ENCODE measurements around the gene NDUFA12.
"Not testable (repeated sequence)": the region's sequence is repeated elsewhere in the genome, so short reads cannot be mapped to it uniquely, and the experiment has no call there.

Gene NDUFA12

DNA sequence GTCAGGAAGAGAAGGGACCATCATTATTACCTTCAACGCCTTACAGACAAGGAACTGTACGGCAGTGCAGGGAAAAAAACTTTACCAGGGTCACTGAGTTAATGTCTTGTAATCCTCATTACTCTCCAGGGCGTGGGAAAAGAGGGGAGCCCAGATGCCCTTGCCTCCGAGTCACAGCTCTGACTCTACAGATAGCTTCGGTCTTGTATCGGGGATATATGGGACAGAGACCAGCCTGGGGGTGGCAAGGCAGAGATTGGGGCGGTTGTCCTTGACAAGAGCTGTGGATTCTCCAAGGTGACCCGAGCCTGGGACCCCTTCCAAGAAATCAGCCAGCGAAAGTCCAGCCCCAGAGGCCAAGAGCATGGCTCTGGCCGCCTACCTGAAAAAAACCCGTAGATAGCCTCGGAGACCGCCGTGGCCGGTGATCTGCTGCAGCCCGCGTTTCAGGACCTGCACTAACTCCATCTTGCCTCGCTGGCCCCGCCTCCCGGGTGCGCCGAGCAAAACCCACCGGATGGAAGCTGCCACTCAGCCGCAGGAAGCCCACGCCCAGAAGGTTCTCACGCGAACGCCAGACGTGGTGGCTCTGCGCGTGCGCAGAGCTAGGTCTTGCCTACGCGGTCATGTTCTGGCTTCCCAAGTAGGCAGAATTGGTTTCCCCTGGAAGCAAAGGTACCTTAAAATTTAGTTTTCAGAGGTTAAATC, at the start of gene NDUFA12:
Gene NDUFA12, minus strand, starts transcription at position 485 of the 708 bp plus-strand sequence. Its CDS starts 17 bp downstream, at position 468.
- peak; percentile 77 for DNase-seq (ENCODE audit: low spot score)

GRCh38 chr12:95051241-95051640, 47.7 kb upstream of the NDUFA12 start:
- no peak for DNase-seq (ENCODE audit: low spot score)

DNA sequence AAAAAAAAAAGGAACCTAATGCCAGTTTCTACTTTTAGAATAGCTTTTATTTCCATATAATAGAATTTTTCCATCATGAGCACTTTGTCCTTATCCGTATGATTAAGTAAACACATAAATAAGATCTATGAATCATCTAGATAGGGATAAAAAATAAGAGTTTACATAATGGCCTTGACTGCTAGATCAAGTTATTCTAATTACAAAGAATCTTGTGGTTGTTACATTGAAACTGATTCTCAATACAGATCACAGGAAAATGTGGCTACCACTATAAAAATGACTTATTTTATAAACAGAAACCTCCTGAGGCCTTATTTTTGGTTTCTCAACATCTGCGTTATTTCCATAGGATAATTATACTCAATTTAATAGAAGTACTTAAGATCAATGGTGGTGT, 34.4 kb upstream of the NDUFA12 start:
- no peak for DNase-seq (ENCODE audit: low spot score)

- no peak for DNase-seq (ENCODE audit: low spot score)
Measured at GRCh38 chr12:95034750-95035149, 31.3 kb upstream of the NDUFA12 start.

DNA sequence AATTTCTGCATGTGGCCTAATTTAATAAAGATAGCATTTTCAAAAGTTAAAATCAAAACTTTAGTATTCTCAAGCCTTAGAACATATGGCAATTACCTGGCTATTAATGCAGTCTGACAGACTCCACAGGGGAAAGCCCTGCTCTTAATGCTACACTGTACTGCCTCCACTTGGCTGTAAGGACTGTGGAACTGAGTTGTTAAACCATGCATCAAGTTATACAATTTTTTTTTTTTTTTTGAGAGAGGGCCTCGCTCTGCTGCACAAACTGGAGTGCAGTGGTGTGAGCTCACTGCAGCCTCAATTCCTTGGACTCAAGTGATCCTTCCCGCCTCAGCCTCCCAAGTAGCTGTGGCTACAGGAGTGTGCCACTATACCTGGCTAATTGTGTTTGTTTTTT, 19.0 kb upstream of the NDUFA12 start:
- DNase-seq (ENCODE audit: low spot score), result no peak

DNA sequence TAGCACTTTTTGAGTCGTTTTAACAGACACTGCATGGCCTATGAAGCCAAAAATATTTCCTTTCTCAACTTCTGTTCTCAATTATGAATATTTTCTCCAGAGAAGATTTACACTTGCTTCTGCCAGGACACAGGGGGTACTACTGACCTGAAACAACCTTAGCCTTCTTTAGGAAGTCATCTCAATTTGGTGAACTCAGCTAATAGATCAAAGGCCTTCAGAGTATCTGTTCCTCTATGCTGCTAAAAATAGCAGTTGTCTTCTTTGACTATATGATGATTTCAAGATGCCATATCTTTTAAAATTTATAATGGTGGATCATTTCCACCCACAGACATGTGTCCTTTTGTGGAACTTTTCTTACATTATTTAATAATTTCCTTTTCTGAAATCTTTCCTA, 14.0 kb upstream of the NDUFA12 start:
- no peak for DNase-seq (ENCODE audit: low spot score)

GRCh38 chr12:95016120-95016519, 12.6 kb upstream of the NDUFA12 start:
- DNase-seq (ENCODE audit: low spot score), result no peak

GRCh38 chr12:95014554-95014953, 11.1 kb upstream of the NDUFA12 start:
- no peak for DNase-seq (ENCODE audit: low spot score)

DNA sequence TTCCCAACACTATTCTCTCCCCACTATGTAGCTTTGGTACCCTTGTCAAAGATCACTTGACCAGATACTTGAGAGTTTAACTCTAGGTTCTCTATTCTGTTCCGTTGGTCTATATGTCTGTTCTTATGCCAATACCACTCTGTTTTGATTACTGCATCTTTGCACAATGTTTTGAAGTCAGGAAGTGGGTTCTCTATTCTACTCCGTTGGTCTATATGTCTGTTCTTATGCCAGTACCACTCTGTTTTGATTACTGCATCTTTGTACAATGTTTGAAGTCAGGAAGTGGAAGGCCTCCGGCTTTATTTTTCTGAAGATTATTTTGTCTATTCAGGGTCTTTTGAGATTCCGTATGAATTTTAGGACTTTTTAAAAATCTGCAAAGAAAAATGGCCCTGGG, 2.7 kb upstream of the NDUFA12 start:
- DNase-seq (ENCODE audit: low spot score), result no peak

DNA sequence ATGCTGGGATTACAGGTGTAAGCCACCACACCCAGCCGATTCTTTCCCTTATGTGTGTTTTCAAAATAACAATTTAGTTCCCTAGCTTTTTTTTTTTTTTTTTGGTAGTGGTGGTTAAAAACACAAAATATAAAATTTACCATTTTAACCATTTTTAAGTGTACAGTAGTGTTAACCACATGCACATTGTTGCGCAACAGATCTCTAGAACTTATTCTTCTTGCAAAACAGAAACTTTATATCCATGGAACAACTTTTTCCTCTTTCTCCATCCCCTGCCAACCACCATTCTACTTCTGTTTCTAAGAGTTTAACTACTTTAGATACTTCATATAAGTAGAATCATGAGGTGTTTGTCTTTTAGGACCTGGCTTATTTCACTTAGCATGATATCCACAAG, 1.1 kb upstream of the NDUFA12 start:
- DNase-seq (ENCODE audit: low spot score), result no peak

GRCh38 chr12:95003921-95004272, 400 bp upstream of the NDUFA12 start:
- DNase-seq (ENCODE audit: low spot score), result no peak

GRCh38 chr12:95002754-95003153, 743 bp downstream of the NDUFA12 start:
- DNase-seq (ENCODE audit: low spot score), result no peak

DNA sequence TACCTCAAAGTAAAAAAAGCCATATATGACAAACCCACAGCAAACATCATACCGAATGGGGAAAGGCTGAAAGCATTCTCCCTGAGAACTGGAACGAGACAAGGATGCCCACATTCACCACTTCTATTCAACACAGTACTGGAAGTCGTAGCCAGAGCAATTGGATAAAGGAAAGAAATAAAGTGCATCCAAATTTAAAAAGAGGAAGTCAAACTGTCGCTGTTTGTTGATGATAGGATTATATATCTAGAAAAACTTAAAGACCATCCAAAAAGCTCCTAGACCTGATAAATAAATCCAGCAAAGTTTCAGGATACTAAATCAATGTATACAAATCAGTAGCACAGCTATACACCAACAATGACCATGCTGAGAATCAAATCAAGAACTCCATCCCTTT, 5.2 kb downstream of the NDUFA12 start:
- DNase-seq (ENCODE audit: low spot score), result no peak

- DNase-seq (ENCODE audit: low spot score), result no peak
Measured at GRCh38 chr12:94997726-94998125, 5.8 kb downstream of the NDUFA12 start.

DNA sequence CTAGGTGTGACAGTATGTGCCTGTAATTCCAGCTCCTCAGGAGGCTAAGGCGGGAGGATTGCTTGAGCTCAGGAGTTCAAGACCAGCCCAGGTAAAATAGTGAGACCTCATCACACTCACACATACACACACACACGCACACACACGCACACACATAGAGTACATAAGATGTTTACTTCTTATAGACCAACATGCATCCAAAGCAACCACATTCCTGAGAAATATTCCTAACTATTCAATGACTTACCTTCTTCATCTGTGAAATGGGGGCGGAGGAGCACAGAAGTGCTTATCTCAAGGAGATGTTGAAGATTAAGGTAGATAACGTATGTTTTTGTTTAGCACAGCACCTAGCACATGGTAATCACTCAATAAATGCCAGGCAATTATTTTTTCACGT, 6.4 kb downstream of the NDUFA12 start:
- DNase-seq (ENCODE audit: low spot score), result no peak

GRCh38 chr12:94994312-94994711, 9.2 kb downstream of the NDUFA12 start:
- no peak for DNase-seq (ENCODE audit: low spot score)

- DNase-seq (ENCODE audit: low spot score), result not testable (repeated sequence)
Measured at GRCh38 chr12:94993855-94994254, 9.6 kb downstream of the NDUFA12 start.

GRCh38 chr12:94990222-94990621, 13.3 kb downstream of the NDUFA12 start:
- DNase-seq (ENCODE audit: low spot score), result no peak

DNA sequence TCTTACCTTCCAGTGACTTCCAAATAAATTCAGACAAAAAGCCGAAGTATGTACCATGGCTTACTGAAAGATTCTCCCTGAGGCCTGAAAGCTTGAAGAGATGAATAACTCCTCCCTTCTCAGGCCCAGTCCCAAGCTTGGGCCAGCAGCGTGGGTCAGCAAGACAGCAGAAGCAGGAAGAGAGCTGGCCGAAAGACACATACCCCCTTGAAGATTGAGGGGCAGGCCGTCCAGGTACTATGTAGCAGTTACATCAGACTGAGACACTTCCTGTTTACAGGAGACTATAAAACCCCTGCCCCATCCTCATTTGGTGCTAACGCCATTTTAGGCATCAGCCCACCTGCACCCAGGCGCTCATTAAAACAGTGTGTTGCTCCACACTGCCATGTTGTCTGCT, 15.0 kb downstream of the NDUFA12 start:
- DNase-seq (ENCODE audit: low spot score), result no peak

DNA sequence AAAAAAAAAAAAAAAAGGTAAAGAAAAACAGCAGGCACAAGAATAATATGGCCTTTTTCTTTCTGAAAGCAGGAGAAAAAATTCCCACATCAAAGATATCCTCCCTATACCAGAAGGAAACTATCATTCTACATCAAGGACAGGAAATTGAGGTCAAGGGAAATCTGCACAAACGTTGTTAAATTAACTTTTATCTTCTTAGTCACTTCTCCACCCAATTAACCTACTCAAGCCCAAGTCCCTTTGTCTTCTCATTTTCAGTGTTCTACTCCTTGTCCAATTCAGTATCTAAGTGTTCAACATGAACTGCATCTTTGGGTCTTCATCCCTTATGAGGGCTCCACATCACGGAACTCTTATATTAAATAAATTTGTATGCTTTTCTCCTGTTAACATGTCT, 15.7 kb downstream of the NDUFA12 start:
- no peak for DNase-seq (ENCODE audit: low spot score)

DNA sequence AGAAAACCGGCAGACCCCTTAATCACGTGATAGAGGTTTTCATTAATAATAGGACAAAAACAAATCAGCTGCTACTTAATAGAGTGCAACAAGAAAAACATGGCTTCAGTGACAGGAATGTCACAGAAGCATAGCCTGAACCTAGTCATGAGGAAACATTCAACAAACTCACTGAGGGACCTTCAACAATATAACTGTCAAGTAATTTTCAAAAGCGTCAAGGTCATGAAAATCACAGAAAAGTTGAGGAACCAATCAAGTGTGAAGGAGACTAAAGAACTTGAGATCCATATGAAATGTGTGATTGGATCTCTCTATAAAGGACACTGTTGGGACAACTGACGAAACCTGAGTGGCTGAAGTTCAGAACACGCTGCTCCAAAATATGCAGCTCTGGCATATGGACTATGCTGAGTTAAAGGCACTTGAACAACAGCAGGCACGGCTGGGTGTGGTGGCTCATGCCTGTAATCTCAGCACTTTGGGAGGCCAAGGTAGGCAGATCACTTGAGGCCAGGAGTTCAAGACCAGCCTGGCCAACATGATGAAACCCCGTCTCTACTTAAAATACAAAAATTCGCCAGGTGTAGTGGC, 16.3 kb downstream of the NDUFA12 start:
- no peak for DNase-seq (ENCODE audit: low spot score)

- not testable (repeated sequence) for DNase-seq (ENCODE audit: low spot score)
Measured at GRCh38 chr12:94985099-94985498, 18.4 kb downstream of the NDUFA12 start.

GRCh38 chr12:94983321-94983720, 20.2 kb downstream of the NDUFA12 start:
- DNase-seq (ENCODE audit: low spot score), result no peak

DNA sequence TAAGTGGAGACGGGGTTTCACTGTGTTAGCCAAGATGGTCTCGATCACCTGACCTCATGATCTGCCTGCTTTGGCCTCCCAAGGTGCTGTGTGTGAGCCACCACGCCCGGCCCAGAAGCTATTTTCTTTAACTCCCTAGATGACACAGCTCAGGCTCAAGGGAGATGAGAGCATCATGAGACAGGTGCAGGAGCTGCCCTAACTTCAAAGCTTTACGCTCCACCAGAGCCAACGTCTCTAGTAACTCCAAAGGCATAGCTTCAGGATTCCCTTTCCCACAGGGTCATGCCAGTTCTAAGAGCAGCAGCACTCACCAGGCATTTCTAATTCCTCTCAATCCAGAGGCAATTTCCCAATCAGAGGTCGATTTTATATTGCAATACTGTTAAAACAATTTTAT, 21.0 kb downstream of the NDUFA12 start:
- no peak for DNase-seq (ENCODE audit: low spot score)

All from HuH-7.5 (cell line).